Measurements from ENCODE around the gene HPCAL1. TPM values are rescaled to one million over a fixed set of nuclear protein-coding genes. Genes with fewer than 3 reads are reported as not detected.

The HPCAL1 gene
- total and polyA plus RNA-seq, 8 donors: 58.1 to 108 (median 72.1) TPM

- ATAC-seq: no peak
Observed at GRCh38 chr2:10392548-10392947, 89.8 kb downstream of the HPCAL1 start.

GRCh38 chr2:10392951-10393639 is 90.4 kb downstream of the HPCAL1 start:
- TF ChIP-seq, protein P1, sequence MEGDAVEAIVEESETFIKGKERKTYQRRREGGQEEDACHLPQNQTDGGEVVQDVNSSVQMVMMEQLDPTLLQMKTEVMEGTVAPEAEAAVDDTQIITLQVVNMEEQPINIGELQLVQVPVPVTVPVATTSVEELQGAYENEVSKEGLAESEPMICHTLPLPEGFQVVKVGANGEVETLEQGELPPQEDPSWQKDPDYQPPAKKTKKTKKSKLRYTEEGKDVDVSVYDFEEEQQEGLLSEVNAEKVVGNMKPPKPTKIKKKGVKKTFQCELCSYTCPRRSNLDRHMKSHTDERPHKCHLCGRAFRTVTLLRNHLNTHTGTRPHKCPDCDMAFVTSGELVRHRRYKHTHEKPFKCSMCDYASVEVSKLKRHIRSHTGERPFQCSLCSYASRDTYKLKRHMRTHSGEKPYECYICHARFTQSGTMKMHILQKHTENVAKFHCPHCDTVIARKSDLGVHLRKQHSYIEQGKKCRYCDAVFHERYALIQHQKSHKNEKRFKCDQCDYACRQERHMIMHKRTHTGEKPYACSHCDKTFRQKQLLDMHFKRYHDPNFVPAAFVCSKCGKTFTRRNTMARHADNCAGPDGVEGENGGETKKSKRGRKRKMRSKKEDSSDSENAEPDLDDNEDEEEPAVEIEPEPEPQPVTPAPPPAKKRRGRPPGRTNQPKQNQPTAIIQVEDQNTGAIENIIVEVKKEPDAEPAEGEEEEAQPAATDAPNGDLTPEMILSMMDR (IDR thresholded peaks at IDR 0.05): no peak
- Histone ChIP-seq H3K27me3 (no peaks in the 10 kb centered on the region), H3K4me3 (no peak overlapping the region), H3K27ac (peak overlapping the region in 1 of 2 donors; percentile 46), H3K9me3 (no peaks in the 10 kb centered on the region), H3K36me3 (no peaks in the 10 kb centered on the region), H3K4me1 (peaks cover 17 to 86% of the 10 kb centered on the region in 2 donors)
- intact Hi-C loops (cut with DNase I): no loop called here
- ATAC-seq: no peak
- DNase-seq: no peak

More at GRCh38 chr2:10392548-10392947, 89.8 kb downstream of the HPCAL1 start:
- Histone ChIP-seq H3K9me3 (no peaks in the 10 kb centered on the region), H3K27ac (peak overlapping the region in 1 of 2 donors; percentile 45), H3K27me3 (no peaks in the 10 kb centered on the region), H3K4me3 (no peak overlapping the region), H3K36me3 (no peaks in the 10 kb centered on the region), H3K4me1 (peaks cover 17 to 86% of the 10 kb centered on the region in 2 donors)
- DNase-seq: no peak
- intact Hi-C loops (cut with DNase I): no loop called here
- TF ChIP-seq, protein P1 (IDR thresholded peaks at IDR 0.05): no peak

DNA sequence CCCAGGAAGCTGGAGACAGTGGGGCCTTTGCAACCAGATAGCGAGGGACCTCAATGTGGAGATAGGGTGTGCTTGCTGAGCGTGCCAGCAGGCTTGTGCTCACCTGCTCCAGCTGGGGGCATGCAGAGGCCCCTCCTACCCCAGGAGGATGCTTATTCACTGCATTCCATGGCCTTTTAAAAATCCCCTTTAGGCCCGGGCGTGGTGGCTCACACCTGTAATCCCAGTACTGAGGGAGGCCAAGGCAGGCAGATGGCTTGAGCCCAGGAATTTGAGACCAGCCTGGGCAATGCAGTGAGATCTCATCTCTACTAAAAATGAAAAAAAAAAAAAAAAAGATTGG is 90.9 kb downstream of the HPCAL1 start:
- ATAC-seq (no peak), DNase-seq (no peak)

GRCh38 chr2:10395893-10396292 is 93.2 kb downstream of the HPCAL1 start:
- DNase-seq (peak in 1 of 4 donors; percentile 76), ATAC-seq (peak; percentile 84)
- no peaks in the 10 kb centered on the region for H3K9me3 ChIP-seq
- TF ChIP-seq, protein P1 (IDR thresholded peaks at IDR 0.05): no peak
- peaks cover 3 to 82% of the 10 kb centered on the region in 2 donors for H3K4me1 ChIP-seq
- intact Hi-C loops (cut with DNase I): no loop called here
- H3K4me3 ChIP-seq: no peak overlapping the region
- H3K27ac ChIP-seq: no peak overlapping the region
- H3K27me3 ChIP-seq: no peaks in the 10 kb centered on the region
- no peaks in the 10 kb centered on the region for H3K36me3 ChIP-seq

More for the DNA sequence above, 90.9 kb downstream of the HPCAL1 start:
- TF ChIP-seq, protein P1 (IDR thresholded peaks at IDR 0.05): no peak
- intact Hi-C loops (cut with DNase I): no loop called here
- Histone ChIP-seq H3K9me3 (no peaks in the 10 kb centered on the region), H3K36me3 (no peaks in the 10 kb centered on the region), H3K4me3 (no peak overlapping the region), H3K4me1 (peaks cover 17 to 86% of the 10 kb centered on the region in 2 donors), H3K27me3 (no peaks in the 10 kb centered on the region), H3K27ac (peak overlapping the region in 1 of 2 donors; percentile 46)

DNA sequence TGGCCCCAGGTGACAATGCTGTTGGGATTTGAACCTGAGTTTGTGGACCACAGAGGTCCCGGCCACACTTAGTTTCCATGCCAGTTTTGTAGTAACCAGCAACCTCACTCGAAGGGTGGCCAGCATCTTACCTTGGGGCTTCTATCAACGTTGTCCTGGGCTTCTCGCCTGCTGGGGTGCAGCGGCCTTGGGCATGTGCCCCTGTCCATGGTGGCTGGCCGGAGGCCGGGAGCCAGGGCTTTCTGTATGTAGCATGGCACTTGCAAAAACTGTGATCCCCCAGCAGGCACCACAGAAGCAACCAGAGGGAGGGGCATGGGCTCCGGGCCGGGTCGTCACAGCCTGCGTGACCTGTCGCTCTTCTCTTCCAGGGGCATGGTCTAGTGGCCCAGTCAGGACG is 93.8 kb downstream of the HPCAL1 start:
- no peaks in the 10 kb centered on the region for H3K36me3 ChIP-seq
- TF ChIP-seq, protein P1 (IDR thresholded peaks at IDR 0.05): no peak
- H3K9me3 ChIP-seq: no peaks in the 10 kb centered on the region
- H3K4me3 ChIP-seq: no peak overlapping the region
- no peaks in the 10 kb centered on the region for H3K27me3 ChIP-seq
- H3K27ac ChIP-seq: peak overlapping the region in 1 of 2 donors; percentile 60
- H3K4me1 ChIP-seq: peaks cover 3 to 82% of the 10 kb centered on the region in 2 donors
- intact Hi-C loops (cut with DNase I): no loop called here
- DNase-seq (no peak), ATAC-seq (no peak)

Data from left lung (tissue), 10 donors.